OCI-LY7 (cell line): Measurements from ENCODE around the gene SMYD3.

Source experiments
- CTCF ChIP-seq: fragments of 200-600 bp; sonication (generic); conservative IDR thresholded peaks from 2 replicates; pipeline ENCODE4 v1.5.1; 2014; ENCODE audit warnings: mild to moderate bottlenecking, antibody characterized with exemption, low read length, moderate library complexity, mixed read lengths
- EZH2phosphoT487 ChIP-seq: fragments of 200-600 bp; sonication (generic); IDR thresholded peaks from 2 replicates; pipeline ENCODE4 v1.6.1; 2018; ENCODE audit warnings: low read depth, borderline replicate concordance, mild to moderate bottlenecking, mixed run types, antibody characterized with exemption, low read length, moderate library complexity, mixed read lengths

DNA sequence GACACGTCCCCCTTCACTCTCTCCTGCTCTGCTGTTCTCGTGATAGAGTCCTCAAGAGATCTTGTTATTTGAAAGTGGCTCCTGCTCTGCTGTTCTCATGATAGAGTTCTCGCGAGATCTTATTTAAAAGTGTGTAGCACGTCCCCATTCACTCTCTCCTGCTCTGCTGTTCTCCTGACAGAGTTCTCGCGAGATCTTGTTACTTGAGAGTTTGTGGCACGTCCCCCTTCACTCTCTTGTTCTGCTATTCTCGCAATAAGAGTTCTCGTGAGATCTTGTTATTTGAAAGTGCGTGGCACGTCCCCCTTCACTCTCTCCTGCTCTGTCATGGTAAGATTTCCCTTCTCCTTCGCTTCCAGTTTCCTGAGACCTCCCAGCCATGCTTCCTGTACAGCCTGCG lies 47.9 kb downstream of the SMYD3 start:
- TF ChIP-seq CTCF (no peak), EZH2phosphoT487 (no peak)
